NT2/D1 (cell line): Measurements from ENCODE around the gene GLIPR1L2.

ENCODE experiments used
- SUZ12 ChIP-seq: IDR thresholded peaks from 2 replicates; pipeline ENCODE4 v1.6.1; 2011; ENCODE audit not compliant: insufficient read length, insufficient read depth; ENCODE audit errors: extremely low read depth
- YY1 ChIP-seq: IDR thresholded peaks from 2 replicates; pipeline ENCODE4 v1.6.1; 2011; ENCODE audit not compliant: insufficient read length, insufficient read depth

- TF ChIP-seq SUZ12 (no peak), YY1 (no peak)
These were observed 81.3 kb downstream of the GLIPR1L2 start for GRCh38 chr12:75471902-75472890.
